ENCODE results near the gene RHEB. TPM values are rescaled to one million over a fixed set of nuclear protein-coding genes. Genes with fewer than 3 reads are reported as not detected.

RHEB gene
- total RNA-seq, 1 experiment from 2014 or later: 84.5 TPM

GRCh38 chr7:151426904-151427704 is 92.6 kb downstream of the RHEB start:
- no peaks in the 10 kb centered on the region for H3K27me3 ChIP-seq
- peaks cover 3% of the 10 kb centered on the region; the same call in 1 of the 2 replicates for H3K9me3 ChIP-seq
- H3K36me3 ChIP-seq: no peaks in the 10 kb centered on the region
- DNase-seq: no peak
- no peak overlapping the region for H3K4me3 ChIP-seq

- H3K9me3 ChIP-seq: peaks cover 8% of the 10 kb centered on the region; the same call in 1 of the 2 replicates
- H3K27me3 ChIP-seq: no peaks in the 10 kb centered on the region
- H3K4me3 ChIP-seq: no peak overlapping the region
- peak; percentile 89 for DNase-seq
- H3K36me3 ChIP-seq: no peaks in the 10 kb centered on the region
These were observed 93.2 kb downstream of the RHEB start for GRCh38 chr7:151426441-151426903.

DNA sequence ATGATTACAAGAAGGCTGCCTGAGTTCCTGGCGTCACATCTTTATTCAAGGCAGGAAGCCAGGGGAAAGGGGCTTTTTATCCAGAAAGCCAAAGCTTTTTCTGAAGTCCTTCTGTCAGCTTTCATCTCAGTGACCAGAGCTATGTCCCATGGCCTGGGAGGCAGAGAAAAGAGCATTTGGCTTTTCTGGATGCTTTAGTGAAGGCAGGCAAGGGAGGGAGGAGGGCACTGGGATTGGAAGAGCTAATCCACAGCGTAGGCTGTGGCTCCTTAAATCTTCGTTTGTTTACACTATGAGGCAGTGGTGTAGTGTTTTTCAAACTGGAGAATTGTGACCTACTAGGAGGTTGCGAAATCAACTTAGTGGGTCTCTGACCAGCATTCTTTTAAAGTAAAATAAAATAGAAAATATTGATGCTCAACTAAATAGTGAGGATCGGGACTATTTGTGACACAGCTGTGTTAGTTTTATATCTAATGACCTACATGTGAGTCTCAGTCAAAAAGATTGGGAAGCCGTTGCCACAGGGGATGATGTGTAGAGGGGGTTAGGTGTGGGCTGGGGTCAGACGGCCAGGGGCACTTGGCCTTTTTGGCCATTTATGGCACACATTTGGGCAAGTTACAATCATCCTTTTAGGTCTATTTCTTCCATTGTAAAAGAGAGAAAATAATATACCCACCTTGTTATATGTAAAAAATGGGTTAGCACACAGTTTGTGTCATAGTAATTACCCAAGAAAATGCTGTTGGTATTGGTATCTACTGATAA is 93.8 kb downstream of the RHEB start:
- no peaks in the 10 kb centered on the region for H3K36me3 ChIP-seq
- DNase-seq: peak; percentile 64
- no peaks in the 10 kb centered on the region for H3K27me3 ChIP-seq
- no peak overlapping the region for H3K4me3 ChIP-seq
- H3K9me3 ChIP-seq: peaks cover 8% of the 10 kb centered on the region; the same call in 1 of the 2 replicates

DNA sequence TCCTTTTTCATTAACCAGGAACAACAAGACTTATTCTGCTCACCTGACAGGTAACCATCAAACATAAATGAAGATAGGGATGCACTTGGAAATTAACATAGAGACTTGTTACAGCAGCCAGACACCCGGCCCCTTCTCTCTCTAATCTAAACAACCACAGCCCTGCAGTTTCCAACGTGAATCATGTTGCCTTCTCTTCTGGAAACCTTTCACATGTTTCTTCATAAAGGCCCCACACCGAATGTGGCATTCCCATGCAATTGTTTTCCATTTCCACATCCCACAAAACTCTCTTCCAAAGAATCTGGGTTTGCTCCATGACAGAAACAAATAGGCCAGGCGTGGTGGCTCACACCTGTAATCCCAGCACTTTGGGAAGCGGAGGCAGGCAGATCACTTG is 94.9 kb downstream of the RHEB start:
- Histone ChIP-seq H3K4me3 (no peak overlapping the region), H3K36me3 (no peaks in the 10 kb centered on the region), H3K27me3 (no peaks in the 10 kb centered on the region), H3K9me3 (peaks cover 8% of the 10 kb centered on the region; the same call in 1 of the 2 replicates)
- DNase-seq: no peak

- Histone ChIP-seq H3K9me3 (peaks cover 8% of the 10 kb centered on the region; the same call in 1 of the 2 replicates), H3K36me3 (no peaks in the 10 kb centered on the region), H3K4me3 (no peak overlapping the region), H3K27me3 (no peaks in the 10 kb centered on the region)
- no peak for DNase-seq
These were observed 95.8 kb downstream of the RHEB start for GRCh38 chr7:151423936-151424335.

- H3K9me3 ChIP-seq: peaks cover 8% of the 10 kb centered on the region; the same call in 1 of the 2 replicates
- no peaks in the 10 kb centered on the region for H3K27me3 ChIP-seq
- DNase-seq: no peak
- no peaks in the 10 kb centered on the region for H3K36me3 ChIP-seq
- H3K4me3 ChIP-seq: no peak overlapping the region
These were observed 96.5 kb downstream of the RHEB start for GRCh38 chr7:151423226-151423625.

GRCh38 chr7:151422212-151422611 is 97.5 kb downstream of the RHEB start:
- Histone ChIP-seq H3K4me3 (no peak overlapping the region), H3K9me3 (peaks cover 8% of the 10 kb centered on the region; the same call in 1 of the 2 replicates), H3K27me3 (no peaks in the 10 kb centered on the region), H3K36me3 (no peaks in the 10 kb centered on the region)
- DNase-seq: no peak

DNA sequence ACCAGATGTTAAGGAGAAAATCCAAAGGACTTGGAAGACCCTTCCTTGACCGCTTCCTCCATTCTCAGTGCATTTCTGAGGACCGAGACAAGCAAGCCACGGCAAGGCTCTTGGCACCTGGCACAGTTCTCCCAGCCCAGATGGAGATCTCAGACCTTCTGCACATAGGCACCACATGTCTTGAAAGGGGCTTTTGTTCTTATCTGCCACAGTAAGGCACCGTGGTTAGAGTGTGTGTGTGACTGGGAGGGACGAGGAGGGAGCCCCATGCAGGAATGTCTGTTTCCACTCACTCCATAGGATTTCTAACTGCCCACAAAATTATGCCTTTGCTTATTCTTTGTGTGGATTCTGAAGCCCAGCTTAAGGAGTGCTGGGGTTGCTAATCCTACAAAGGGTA is 99.6 kb downstream of the RHEB start:
- no peak for DNase-seq
- Histone ChIP-seq H3K36me3 (no peaks in the 10 kb centered on the region), H3K4me3 (no peak overlapping the region), H3K9me3 (peaks cover 8% of the 10 kb centered on the region; the same call in 1 of the 2 replicates), H3K27me3 (no peaks in the 10 kb centered on the region)

DNA sequence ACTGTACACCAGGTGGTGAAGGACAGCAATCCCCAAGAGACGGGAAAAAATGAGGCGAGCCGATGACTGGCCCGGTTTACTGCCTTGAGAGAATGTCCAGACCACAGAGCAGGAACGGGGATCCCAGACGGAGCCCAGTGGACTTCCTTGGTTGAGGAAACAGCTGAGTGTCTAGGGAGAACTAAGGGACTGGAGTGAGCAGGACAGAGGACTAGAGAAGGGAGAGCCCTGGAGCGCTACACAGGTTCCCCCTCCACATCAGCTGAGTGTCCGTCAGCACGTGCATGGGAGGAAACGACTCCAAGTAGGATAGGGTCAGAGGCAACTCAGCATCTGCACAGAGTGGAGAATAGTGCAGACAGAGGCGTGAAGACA is 102.8 kb downstream of the RHEB start:
- H3K9me3 ChIP-seq: 0 out of 2 replicates have a peak, but pooled peaks cover 4% of the 10 kb centered on the region
- no peak overlapping the region for H3K4me3 ChIP-seq
- no peak for DNase-seq
- no peaks in the 10 kb centered on the region for H3K27me3 ChIP-seq
- H3K36me3 ChIP-seq: no peaks in the 10 kb centered on the region

DNA sequence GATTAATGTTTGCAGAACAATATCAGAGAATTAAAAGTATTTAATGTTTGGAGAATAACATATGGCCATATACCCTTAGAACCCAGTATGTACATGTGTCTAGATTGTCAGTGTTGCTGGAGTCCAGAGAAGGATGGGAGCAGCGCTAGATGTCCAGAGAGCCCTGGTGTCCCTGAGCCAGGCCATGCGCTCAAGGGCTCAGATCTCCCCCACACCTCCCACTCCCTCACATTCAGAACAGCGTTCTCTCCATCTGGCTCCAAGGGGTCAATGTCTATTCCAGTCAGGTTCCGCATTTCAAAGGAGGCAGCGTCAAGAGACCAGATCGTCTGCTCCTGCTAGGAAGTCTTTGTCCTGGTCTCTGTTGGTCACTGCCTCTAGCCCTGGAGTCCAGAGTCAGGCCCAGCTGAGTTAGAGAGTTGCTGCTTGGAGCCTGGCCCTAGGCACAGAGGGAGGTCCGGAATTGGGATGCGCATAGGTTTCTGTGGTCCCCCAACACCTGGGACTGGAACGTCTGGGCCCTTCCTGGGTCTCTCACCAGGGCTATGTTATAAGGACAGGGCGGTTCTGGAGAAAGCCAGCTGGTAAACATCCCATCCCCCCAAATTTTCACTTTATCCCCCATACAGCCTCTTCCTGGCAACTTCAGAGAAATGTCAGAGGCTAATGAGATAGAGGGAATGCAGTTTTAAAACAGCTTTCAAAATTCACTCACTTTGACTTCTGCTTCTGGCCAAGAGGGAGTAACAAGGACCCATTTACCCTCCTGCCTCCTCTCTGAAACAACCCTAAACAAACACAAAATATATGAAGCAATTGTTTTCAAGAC is 103.4 kb downstream of the RHEB start:
- H3K36me3 ChIP-seq: no peaks in the 10 kb centered on the region
- no peak for DNase-seq

More for the DNA sequence above, 103.4 kb downstream of the RHEB start:
- no peaks in the 10 kb centered on the region for H3K27me3 ChIP-seq
- no peaks in the 10 kb centered on the region for H3K9me3 ChIP-seq
- H3K4me3 ChIP-seq: no peak overlapping the region

Other genes starting within 250 kb of the RHEB start
- gene NUB1, start 178.1 kb downstream of the RHEB start, total RNA-seq (2014; rRNA removed; shearing (Covaris generic); ENCODE audit: low replicate concordance): 23.1 and 43.2 TPM in 2 replicates
- gene WDR86, start 109.9 kb downstream of the RHEB start, total RNA-seq (2014; rRNA removed; shearing (Covaris generic); ENCODE audit: low replicate concordance): not detected in 2 replicates
- gene CRYGN, start 79.8 kb downstream of the RHEB start, total RNA-seq (2014; rRNA removed; shearing (Covaris generic); ENCODE audit: low replicate concordance): not detected in 2 replicates